GM23338 (cell line): ENCODE results near the gene INSRR. TPM values are rescaled to one million over a fixed set of nuclear protein-coding genes. Genes with fewer than 3 reads are reported as not detected.

Experiments used
- ATAC-seq: fragments of 200-7000 bp; cut with Tn5 transposase; 3 replicates; pipeline ENCODE4 v1.9.1; 2020
- DNase-seq: peaks from one replicate; pipeline ENCODE4 v3.0.0-alpha.2; 2015; ENCODE audit warnings: low spot score
- H2AFZ ChIP-seq: fragments of 200-600 bp; sonication (generic); 2 replicates; pipeline ENCODE4 v1.8.0; 2016; ENCODE audit warnings: antibody characterized with exemption, mild to moderate bottlenecking, moderate library complexity
- H3F3A ChIP-seq: fragments of 200-600 bp; sonication (generic); replicated peaks from 2 replicates; pipeline ENCODE4 v1.8.0; 2017; ENCODE audit warnings: antibody characterized with exemption, mixed run types, low read depth
- H3K27ac ChIP-seq: fragments of 200-600 bp; sonication (generic); 2 replicates; pipeline ENCODE4 v1.6.1; 2016; ENCODE audit warnings: low read depth
- H3K27me3 ChIP-seq: fragments of 200-600 bp; sonication (generic); 2 replicates; pipeline ENCODE4 v1.8.0; 2016; ENCODE audit warnings: mild to moderate bottlenecking, mixed run types, moderate library complexity; ENCODE audit not compliant: insufficient read depth
- H3K36me3 ChIP-seq: fragments of 200-600 bp; sonication (generic); 2 replicates; pipeline ENCODE4 v1.8.0; 2016; ENCODE audit warnings: mild to moderate bottlenecking; ENCODE audit not compliant: insufficient read depth
- H3K4me1 ChIP-seq: fragments of 200-600 bp; sonication (generic); 2 replicates; pipeline ENCODE4 v1.8.0; 2016; ENCODE audit warnings: mild to moderate bottlenecking, moderate library complexity; ENCODE audit not compliant: insufficient read depth
- H3K4me2 ChIP-seq: fragments of 200-600 bp; sonication (generic); 2 replicates; pipeline ENCODE4 v1.7.1; 2017; ENCODE audit warnings: mixed run types
- H3K4me3 ChIP-seq: fragments of 200-600 bp; sonication (generic); 2 replicates; pipeline ENCODE4 v1.6.1; 2016; ENCODE audit warnings: mixed run types
- H3K79me2 ChIP-seq: fragments of 200-600 bp; sonication (generic); replicated peaks from 2 replicates; pipeline ENCODE4 v1.8.0; 2017; ENCODE audit warnings: mild to moderate bottlenecking; ENCODE audit not compliant: insufficient read depth
- H3K9me2 ChIP-seq: fragments of 200-600 bp; sonication (generic); 2 replicates; pipeline ENCODE4 v1.8.0; 2017; ENCODE audit not compliant: insufficient read depth
- H4K20me1 ChIP-seq: fragments of 200-600 bp; sonication (generic); replicated peaks from 2 replicates; pipeline ENCODE4 v1.8.0; 2017; ENCODE audit warnings: mild to moderate bottlenecking; ENCODE audit not compliant: insufficient read depth
- H3K27ac Mint-ChIP-seq: 2 replicates; pipeline ENCODE4 v1.8.0; 2020; ENCODE audit warnings: inconsistent platforms, mild to moderate bottlenecking, moderate library complexity, mixed read lengths
- H3K27me3 Mint-ChIP-seq: 3 replicates; pipeline ENCODE4 v1.8.0; 2022; ENCODE audit warnings: low read depth, mild to moderate bottlenecking, moderate library complexity, mixed read lengths, inconsistent platforms; ENCODE audit not compliant: insufficient read depth, poor library complexity
- H3K36me3 Mint-ChIP-seq: 3 replicates; pipeline ENCODE4 v1.8.0; 2021; ENCODE audit warnings: low read depth, mild to moderate bottlenecking, inconsistent platforms, moderate library complexity, mixed read lengths
- H3K4me1 Mint-ChIP-seq: 3 replicates; pipeline ENCODE4 v1.8.0; 2020; ENCODE audit warnings: mild to moderate bottlenecking, inconsistent platforms, mixed read lengths
- H3K4me3 Mint-ChIP-seq: 3 replicates; pipeline ENCODE4 v1.8.0; 2021; ENCODE audit warnings: moderate library complexity, mild to moderate bottlenecking, inconsistent platforms, mixed read lengths
- H3K9me3 Mint-ChIP-seq: 3 replicates; pipeline ENCODE4 v1.8.0; 2020; ENCODE audit warnings: moderate library complexity, mild to moderate bottlenecking, inconsistent platforms, mixed read lengths
- CREB1 ChIP-seq: fragments of 250-450 bp; sonication (Bioruptor Pico); IDR thresholded peaks from 2 replicates; pipeline ENCODE4 v1.5.0; 2020; ENCODE audit warnings: low read depth, mild to moderate bottlenecking, moderate library complexity
- EZH2 ChIP-seq: fragments of 200-600 bp; sonication (generic); IDR thresholded peaks from one replicate; pipeline ENCODE4 v1.8.0; 2017; ENCODE audit warnings: antibody characterized with exemption, mild to moderate bottlenecking, low read depth; ENCODE audit not compliant: unreplicated experiment
- EZH2phosphoT487 ChIP-seq: fragments of 200-600 bp; sonication (generic); IDR thresholded peaks from one replicate; pipeline ENCODE4 v1.8.1; 2018; ENCODE audit warnings: antibody characterized with exemption; ENCODE audit not compliant: unreplicated experiment
- NANOG ChIP-seq: IDR thresholded peaks from 2 replicates; pipeline ENCODE4 v1.6.1; 2016; ENCODE audit warnings: antibody characterized with exemption, borderline replicate concordance
- POLR2AphosphoS5 ChIP-seq: IDR thresholded peaks from 2 replicates; pipeline ENCODE4 v1.6.1; 2016; ENCODE audit warnings: antibody characterized with exemption, low read depth
- REST ChIP-seq: IDR thresholded peaks from one replicate; pipeline ENCODE4 v1.6.1; 2018; ENCODE audit warnings: antibody characterized with exemption; ENCODE audit not compliant: unreplicated experiment
- ZNF462 ChIP-seq: fragments of 250-450 bp; sonication (Bioruptor Pico); IDR thresholded peaks from 2 replicates; pipeline ENCODE4 v1.5.0; 2020; ENCODE audit warnings: mild to moderate bottlenecking, moderate library complexity
- polyA plus RNA-seq: library from polyadenylated mRNA; unstranded; fragments of >200 nt; fragmentation: Nextera tagmentation; extraction: Ambion mirVana; gene quantifications from 2 replicates; pipeline ENCODE4 v1.2.1, GENCODE V29; 2016
- total RNA-seq: library from RNA; depleted of rRNA; stranded (reverse); fragments of >200 nt; shearing (Covaris generic); gene quantifications from 2 replicates; pipeline ENCODE4 v1.2.3, GENCODE V29; 2014
- TF ChIP-seq, protein P1 (sequence below), 2 experiments: fragments of 200-600 bp in 1 of 2; sonication (generic) in 1 of 2; conservative IDR thresholded peaks; 2 replicates each; pipeline versions ENCODE4 v1.5.1 to v1.6.1; 2016 to 2017; ENCODE audit warnings: antibody characterized with exemption in 2 of 2, low read depth in 2 of 2, mild to moderate bottlenecking in 2 of 2, moderate library complexity in 1 of 2

INSRR gene
- total and polyA plus RNA-seq, 2 experiments from 2014 or later: not detected

DNA sequence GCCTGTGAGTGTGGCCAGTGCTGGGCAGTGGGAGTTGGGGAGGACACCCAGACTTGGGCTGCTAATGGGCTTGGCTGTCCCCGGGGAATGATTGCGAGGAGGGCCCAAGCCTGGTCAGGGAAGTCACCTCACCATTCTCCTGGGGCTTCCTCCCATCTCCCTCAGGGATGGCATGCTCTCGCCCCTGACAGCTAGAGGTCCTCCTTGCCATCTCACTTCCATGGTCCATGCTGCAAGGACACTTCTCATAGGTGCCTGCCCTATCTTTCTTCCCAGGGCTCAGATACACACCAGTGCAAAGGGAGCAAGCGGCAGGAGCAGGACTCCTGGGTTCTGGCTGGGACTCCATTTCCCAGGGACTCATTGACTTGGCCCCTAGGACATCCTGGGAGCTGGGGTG, 5.9 kb upstream of the INSRR start:
- Histone ChIP-seq H3F3A (0 out of 2 replicates have a peak, but pooled peaks cover 3% of the 10 kb centered on the region), H4K20me1 (peaks cover 5% of the 10 kb centered on the region; the same call in 1 of the 2 replicates), H3K4me2 (no peak overlapping the region), H3K4me1 (peaks cover 11% of the 10 kb centered on the region; the same call in 1 of the 2 replicates), H3K79me2 (no peaks in the 10 kb centered on the region), H3K27ac (no peak overlapping the region), H3K36me3 (no peaks in the 10 kb centered on the region), H3K4me3 (no peak overlapping the region), H3K9me2 (no peaks in the 10 kb centered on the region), H2AFZ (no peak overlapping the region), H3K27me3 (peaks cover 68% of the 10 kb centered on the region)
- TF ChIP-seq, protein P1, sequence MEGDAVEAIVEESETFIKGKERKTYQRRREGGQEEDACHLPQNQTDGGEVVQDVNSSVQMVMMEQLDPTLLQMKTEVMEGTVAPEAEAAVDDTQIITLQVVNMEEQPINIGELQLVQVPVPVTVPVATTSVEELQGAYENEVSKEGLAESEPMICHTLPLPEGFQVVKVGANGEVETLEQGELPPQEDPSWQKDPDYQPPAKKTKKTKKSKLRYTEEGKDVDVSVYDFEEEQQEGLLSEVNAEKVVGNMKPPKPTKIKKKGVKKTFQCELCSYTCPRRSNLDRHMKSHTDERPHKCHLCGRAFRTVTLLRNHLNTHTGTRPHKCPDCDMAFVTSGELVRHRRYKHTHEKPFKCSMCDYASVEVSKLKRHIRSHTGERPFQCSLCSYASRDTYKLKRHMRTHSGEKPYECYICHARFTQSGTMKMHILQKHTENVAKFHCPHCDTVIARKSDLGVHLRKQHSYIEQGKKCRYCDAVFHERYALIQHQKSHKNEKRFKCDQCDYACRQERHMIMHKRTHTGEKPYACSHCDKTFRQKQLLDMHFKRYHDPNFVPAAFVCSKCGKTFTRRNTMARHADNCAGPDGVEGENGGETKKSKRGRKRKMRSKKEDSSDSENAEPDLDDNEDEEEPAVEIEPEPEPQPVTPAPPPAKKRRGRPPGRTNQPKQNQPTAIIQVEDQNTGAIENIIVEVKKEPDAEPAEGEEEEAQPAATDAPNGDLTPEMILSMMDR (conservative IDR thresholded peaks at IDR 0.05; ENCODE audit: low read depth in 2 of 2): peak in 1 of 2 experiments; percentile 44; a peak in 2 of 4 replicates
- no peak for TF ChIP-seq NANOG
- no peaks in the 10 kb centered on the region for H3K36me3 Mint-ChIP-seq
- no peak overlapping the region for H3K27ac Mint-ChIP-seq
- H3K9me3 Mint-ChIP-seq: peaks cover 3% of the 10 kb centered on the region; the same call in 1 of the 3 replicates
- DNase-seq (no peak), ATAC-seq (no peak)
- H3K4me1 Mint-ChIP-seq: peaks cover 29% of the 10 kb centered on the region
- peaks cover 59% of the 10 kb centered on the region for H3K27me3 Mint-ChIP-seq
- H3K4me3 Mint-ChIP-seq: no peak overlapping the region

- Histone ChIP-seq H3K79me2 (no peaks in the 10 kb centered on the region), H2AFZ (no peak overlapping the region), H3K4me1 (peaks cover 19% of the 10 kb centered on the region; the same call in 1 of the 2 replicates), H3K9me2 (no peaks in the 10 kb centered on the region), H3K27me3 (peaks cover 74% of the 10 kb centered on the region), H3K27ac (no peak overlapping the region), H3K4me3 (no peak overlapping the region), H3F3A (0 out of 2 replicates have a peak, but pooled peaks cover 3% of the 10 kb centered on the region), H3K36me3 (no peaks in the 10 kb centered on the region), H3K4me2 (no peak overlapping the region), H4K20me1 (peaks cover 5% of the 10 kb centered on the region; the same call in 1 of the 2 replicates)
- no peaks in the 10 kb centered on the region for H3K36me3 Mint-ChIP-seq
- ATAC-seq: no peak
- H3K9me3 Mint-ChIP-seq: peaks cover 3% of the 10 kb centered on the region; the same call in 1 of the 3 replicates
- no peak overlapping the region; the same call in 2 of the 3 replicates for H3K4me3 Mint-ChIP-seq
- H3K27me3 Mint-ChIP-seq: peaks cover 66% of the 10 kb centered on the region
- peaks cover 30% of the 10 kb centered on the region for H3K4me1 Mint-ChIP-seq
- H3K27ac Mint-ChIP-seq: no peak overlapping the region
- no peak for DNase-seq
- no peak for TF ChIP-seq POLR2AphosphoS5
- no peak for TF ChIP-seq NANOG
- TF ChIP-seq ZNF462 (CRISPR knock-in tag): no peak
- no peak for TF ChIP-seq EZH2
- no peak for TF ChIP-seq REST
- no peak for TF ChIP-seq EZH2phosphoT487
- no peak for TF ChIP-seq CREB1 (CRISPR knock-in tag)
Observed at GRCh38 chr1:156863631-156864030, 4.7 kb upstream of the INSRR start.
